K562 (cell line): ENCODE measurements around the gene LILRA6. TPM values are rescaled to one million over a fixed set of nuclear protein-coding genes. Genes with fewer than 3 reads are reported as not detected.

ENCODE experiments used
- ADNP ChIP-seq: fragments of 200-800 bp; sonication (Bioruptor generic); IDR thresholded peaks from 2 replicates; pipeline ENCODE4 v1.6.1; 2016; ENCODE audit warnings: missing genetic modification characterization, missing compliant biosample characterization
- BRD9 ChIP-seq: fragments of 450-650 bp; IDR thresholded peaks from 2 replicates; pipeline ENCODE4 v1.6.1; 2018; ENCODE audit warnings: low read depth; ENCODE audit not compliant: partially characterized antibody
- LCOR ChIP-seq: sonication (generic); formaldehyde crosslinking; IDR thresholded peaks from 2 replicates; pipeline ENCODE4 v1.8.0; 2022; ENCODE audit warnings: mild to moderate bottlenecking, missing genetic modification reagents
- MYBL2 ChIP-seq, 2 experiments: fragments of 450-650 bp in 1 of 2; sonication (generic) in 1 of 2; formaldehyde crosslinking in 1 of 2; IDR thresholded peaks; 2 replicates each; pipeline versions ENCODE4 v1.6.1 to v1.8.1; 2017 to 2022; ENCODE audit warnings: borderline replicate concordance in 1 of 2, inconsistent platforms in 1 of 2, low read depth in 1 of 2, mild to moderate bottlenecking in 1 of 2, missing genetic modification reagents in 1 of 2, moderate library complexity in 1 of 2
- MYNN ChIP-seq, 2 experiments: sonication (generic); formaldehyde crosslinking in 1 of 2; IDR thresholded peaks; 2 replicates each; pipeline versions ENCODE4 v1.5.0 to v1.6.1; 2016 to 2020; ENCODE audit warnings: antibody characterized with exemption in 1 of 2, missing genetic modification reagents in 1 of 2
- RBM39 ChIP-seq: fragments of 200-400 bp; formaldehyde crosslinking; optimal IDR thresholded peaks from 2 replicates; pipeline ENCODE3; 2018; ENCODE audit warnings: low read depth, low read length
- RFX1 ChIP-seq: fragments of 450-650 bp; IDR thresholded peaks from 2 replicates; pipeline ENCODE4 v1.6.1; 2016; ENCODE audit warnings: mild to moderate bottlenecking, moderate library complexity
- SAFB ChIP-seq: fragments of 200-400 bp; formaldehyde crosslinking; IDR thresholded peaks from 2 replicates; pipeline ENCODE4 v1.6.1; 2017; ENCODE audit warnings: low read depth, low read length, borderline replicate concordance
- polyA plus RNA-seq, 8 experiments: library from polyadenylated mRNA; depleted of rRNA in 4 of 8; stranded (reverse) in 5 of 8; unstranded in 3 of 8; fragments of >200 nt; fragmentation: Nextera tagmentation in 2 of 8; fragmentation: Illumina TruSeq in 1 of 8; extraction: Ambion mirVana in 2 of 8; extraction: Trizol in 1 of 8; gene quantifications; 2 replicates each; pipeline versions ENCODE4 v1.2.1 to v1.2.3, GENCODE V29; 2011 to 2014; ENCODE audit warnings: inconsistent platforms in 1 of 8, missing spikeins in 1 of 8
- total RNA-seq, 7 experiments: library from RNA; depleted of rRNA in 6 of 7; stranded (reverse); fragments of >200 nt in 6 of 7; fragmentation: Illumina TruSeq in 2 of 7; extraction: Trizol in 2 of 7; gene quantifications; 2 replicates each; pipeline versions ENCODE4 v1.2.1 to v1.2.3, GENCODE V29; 2011 to 2021; ENCODE audit warnings: low replicate concordance in 1 of 7
- TF ChIP-seq, protein P1 (sequence below): fragments of 450-650 bp; IDR thresholded peaks from 2 replicates; pipeline ENCODE4 v1.6.1; 2016; ENCODE audit warnings: mild to moderate bottlenecking, moderate library complexity
- TF ChIP-seq, protein P2 (sequence below): IDR thresholded peaks from 3 replicates; pipeline ENCODE4 v1.6.1; 2011; ENCODE audit warnings: borderline replicate concordance, mild to moderate bottlenecking; ENCODE audit not compliant: insufficient read length, insufficient read depth
- TF ChIP-seq, protein P3 (sequence below): fragments of 450-650 bp; formaldehyde crosslinking; IDR thresholded peaks from 2 replicates; pipeline ENCODE4 v1.4.0; 2020; ENCODE audit warnings: mild to moderate bottlenecking

Gene LILRA6
- total and polyA plus RNA-seq, 9 of the 15 experiments (the other 6 are each of a cell fraction or from before 2014, with no cell fraction given): 0.03 TPM; not detected in 8

DNA sequence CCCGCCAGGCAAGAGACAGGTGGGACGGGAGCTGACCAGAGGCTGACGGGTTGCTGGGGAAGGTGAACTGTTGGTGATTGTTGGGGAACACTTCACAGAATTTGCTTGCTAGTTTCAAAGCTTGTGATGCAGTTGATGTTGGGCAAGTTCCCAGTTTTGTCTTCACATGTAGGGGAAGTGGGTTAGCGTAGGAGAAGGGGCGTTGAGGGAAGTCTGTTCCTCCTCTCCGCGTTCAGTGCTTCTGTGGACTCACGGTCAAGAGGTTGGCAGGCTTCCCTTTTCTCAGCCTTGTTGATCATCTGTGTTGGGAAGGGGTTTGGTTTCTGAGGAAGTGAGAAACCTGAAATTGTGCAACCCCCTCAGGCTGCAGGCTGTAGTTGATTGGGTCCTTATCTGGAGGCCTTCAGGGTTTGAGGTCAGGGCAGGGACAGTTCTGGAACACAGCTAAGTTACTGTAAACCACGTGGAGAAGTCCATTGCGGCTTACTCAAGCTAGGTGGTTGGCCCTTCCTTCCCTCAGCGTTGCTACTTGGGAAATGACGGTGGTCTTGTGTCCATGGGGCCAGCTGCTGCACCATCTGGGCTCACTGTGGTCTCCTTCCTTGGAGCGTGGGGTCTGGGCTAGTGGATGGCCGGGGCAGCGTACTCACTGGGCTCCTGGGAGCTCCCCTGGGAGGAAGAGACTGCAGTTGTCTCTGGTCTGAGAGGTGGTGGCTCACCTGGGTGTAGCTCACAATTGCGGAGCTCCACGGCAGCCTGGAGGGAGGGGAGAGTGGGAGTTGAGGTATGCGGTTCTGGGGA, 34.4 kb downstream of the LILRA6 start (continued):
- TF ChIP-seq, protein P1, sequence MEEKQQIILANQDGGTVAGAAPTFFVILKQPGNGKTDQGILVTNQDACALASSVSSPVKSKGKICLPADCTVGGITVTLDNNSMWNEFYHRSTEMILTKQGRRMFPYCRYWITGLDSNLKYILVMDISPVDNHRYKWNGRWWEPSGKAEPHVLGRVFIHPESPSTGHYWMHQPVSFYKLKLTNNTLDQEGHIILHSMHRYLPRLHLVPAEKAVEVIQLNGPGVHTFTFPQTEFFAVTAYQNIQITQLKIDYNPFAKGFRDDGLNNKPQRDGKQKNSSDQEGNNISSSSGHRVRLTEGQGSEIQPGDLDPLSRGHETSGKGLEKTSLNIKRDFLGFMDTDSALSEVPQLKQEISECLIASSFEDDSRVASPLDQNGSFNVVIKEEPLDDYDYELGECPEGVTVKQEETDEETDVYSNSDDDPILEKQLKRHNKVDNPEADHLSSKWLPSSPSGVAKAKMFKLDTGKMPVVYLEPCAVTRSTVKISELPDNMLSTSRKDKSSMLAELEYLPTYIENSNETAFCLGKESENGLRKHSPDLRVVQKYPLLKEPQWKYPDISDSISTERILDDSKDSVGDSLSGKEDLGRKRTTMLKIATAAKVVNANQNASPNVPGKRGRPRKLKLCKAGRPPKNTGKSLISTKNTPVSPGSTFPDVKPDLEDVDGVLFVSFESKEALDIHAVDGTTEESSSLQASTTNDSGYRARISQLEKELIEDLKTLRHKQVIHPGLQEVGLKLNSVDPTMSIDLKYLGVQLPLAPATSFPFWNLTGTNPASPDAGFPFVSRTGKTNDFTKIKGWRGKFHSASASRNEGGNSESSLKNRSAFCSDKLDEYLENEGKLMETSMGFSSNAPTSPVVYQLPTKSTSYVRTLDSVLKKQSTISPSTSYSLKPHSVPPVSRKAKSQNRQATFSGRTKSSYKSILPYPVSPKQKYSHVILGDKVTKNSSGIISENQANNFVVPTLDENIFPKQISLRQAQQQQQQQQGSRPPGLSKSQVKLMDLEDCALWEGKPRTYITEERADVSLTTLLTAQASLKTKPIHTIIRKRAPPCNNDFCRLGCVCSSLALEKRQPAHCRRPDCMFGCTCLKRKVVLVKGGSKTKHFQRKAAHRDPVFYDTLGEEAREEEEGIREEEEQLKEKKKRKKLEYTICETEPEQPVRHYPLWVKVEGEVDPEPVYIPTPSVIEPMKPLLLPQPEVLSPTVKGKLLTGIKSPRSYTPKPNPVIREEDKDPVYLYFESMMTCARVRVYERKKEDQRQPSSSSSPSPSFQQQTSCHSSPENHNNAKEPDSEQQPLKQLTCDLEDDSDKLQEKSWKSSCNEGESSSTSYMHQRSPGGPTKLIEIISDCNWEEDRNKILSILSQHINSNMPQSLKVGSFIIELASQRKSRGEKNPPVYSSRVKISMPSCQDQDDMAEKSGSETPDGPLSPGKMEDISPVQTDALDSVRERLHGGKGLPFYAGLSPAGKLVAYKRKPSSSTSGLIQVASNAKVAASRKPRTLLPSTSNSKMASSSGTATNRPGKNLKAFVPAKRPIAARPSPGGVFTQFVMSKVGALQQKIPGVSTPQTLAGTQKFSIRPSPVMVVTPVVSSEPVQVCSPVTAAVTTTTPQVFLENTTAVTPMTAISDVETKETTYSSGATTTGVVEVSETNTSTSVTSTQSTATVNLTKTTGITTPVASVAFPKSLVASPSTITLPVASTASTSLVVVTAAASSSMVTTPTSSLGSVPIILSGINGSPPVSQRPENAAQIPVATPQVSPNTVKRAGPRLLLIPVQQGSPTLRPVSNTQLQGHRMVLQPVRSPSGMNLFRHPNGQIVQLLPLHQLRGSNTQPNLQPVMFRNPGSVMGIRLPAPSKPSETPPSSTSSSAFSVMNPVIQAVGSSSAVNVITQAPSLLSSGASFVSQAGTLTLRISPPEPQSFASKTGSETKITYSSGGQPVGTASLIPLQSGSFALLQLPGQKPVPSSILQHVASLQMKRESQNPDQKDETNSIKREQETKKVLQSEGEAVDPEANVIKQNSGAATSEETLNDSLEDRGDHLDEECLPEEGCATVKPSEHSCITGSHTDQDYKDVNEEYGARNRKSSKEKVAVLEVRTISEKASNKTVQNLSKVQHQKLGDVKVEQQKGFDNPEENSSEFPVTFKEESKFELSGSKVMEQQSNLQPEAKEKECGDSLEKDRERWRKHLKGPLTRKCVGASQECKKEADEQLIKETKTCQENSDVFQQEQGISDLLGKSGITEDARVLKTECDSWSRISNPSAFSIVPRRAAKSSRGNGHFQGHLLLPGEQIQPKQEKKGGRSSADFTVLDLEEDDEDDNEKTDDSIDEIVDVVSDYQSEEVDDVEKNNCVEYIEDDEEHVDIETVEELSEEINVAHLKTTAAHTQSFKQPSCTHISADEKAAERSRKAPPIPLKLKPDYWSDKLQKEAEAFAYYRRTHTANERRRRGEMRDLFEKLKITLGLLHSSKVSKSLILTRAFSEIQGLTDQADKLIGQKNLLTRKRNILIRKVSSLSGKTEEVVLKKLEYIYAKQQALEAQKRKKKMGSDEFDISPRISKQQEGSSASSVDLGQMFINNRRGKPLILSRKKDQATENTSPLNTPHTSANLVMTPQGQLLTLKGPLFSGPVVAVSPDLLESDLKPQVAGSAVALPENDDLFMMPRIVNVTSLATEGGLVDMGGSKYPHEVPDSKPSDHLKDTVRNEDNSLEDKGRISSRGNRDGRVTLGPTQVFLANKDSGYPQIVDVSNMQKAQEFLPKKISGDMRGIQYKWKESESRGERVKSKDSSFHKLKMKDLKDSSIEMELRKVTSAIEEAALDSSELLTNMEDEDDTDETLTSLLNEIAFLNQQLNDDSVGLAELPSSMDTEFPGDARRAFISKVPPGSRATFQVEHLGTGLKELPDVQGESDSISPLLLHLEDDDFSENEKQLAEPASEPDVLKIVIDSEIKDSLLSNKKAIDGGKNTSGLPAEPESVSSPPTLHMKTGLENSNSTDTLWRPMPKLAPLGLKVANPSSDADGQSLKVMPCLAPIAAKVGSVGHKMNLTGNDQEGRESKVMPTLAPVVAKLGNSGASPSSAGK: peak; percentile 93
- no peak for TF ChIP-seq ADNP (tag)
- TF ChIP-seq RFX1: no peak; the same call in 1 of the 2 replicates
- no peak for TF ChIP-seq RBM39
- no peak for TF ChIP-seq MYBL2 (IDR thresholded peaks at IDR 0.05; ENCODE audit: low read depth)
- no peak for TF ChIP-seq MYBL2 (CRISPR knock-in tag; IDR thresholded peaks at IDR 0.05; ENCODE audit: borderline replicate concordance)
- TF ChIP-seq LCOR: peak; percentile 60; the same call in 1 of the 2 replicates
- TF ChIP-seq, protein P2, sequence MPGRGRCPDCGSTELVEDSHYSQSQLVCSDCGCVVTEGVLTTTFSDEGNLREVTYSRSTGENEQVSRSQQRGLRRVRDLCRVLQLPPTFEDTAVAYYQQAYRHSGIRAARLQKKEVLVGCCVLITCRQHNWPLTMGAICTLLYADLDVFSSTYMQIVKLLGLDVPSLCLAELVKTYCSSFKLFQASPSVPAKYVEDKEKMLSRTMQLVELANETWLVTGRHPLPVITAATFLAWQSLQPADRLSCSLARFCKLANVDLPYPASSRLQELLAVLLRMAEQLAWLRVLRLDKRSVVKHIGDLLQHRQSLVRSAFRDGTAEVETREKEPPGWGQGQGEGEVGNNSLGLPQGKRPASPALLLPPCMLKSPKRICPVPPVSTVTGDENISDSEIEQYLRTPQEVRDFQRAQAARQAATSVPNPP: no peak
- TF ChIP-seq SAFB: no peak
- peak; percentile 82; the same call in 1 of the 2 replicates for TF ChIP-seq MYNN (IDR thresholded peaks at IDR 0.05)
- TF ChIP-seq MYNN (CRISPR knock-in tag; IDR thresholded peaks at IDR 0.05): no peak
- TF ChIP-seq BRD9: peak; percentile 33
- TF ChIP-seq, protein P3, sequence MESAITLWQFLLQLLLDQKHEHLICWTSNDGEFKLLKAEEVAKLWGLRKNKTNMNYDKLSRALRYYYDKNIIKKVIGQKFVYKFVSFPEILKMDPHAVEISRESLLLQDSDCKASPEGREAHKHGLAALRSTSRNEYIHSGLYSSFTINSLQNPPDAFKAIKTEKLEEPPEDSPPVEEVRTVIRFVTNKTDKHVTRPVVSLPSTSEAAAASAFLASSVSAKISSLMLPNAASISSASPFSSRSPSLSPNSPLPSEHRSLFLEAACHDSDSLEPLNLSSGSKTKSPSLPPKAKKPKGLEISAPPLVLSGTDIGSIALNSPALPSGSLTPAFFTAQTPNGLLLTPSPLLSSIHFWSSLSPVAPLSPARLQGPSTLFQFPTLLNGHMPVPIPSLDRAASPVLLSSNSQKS (CRISPR knock-in tag): no peak
